SIG-M5 treated with dmso at 0.1 percent for 504 hours (cell line): ENCODE measurements around the gene DRAP1.

Experiments used
- DNase-seq: peaks from one replicate; lab custom pipeline; 2025; ENCODE audit not compliant: unreplicated experiment; lab: John Stamatoyannopoulos, UW

DRAP1 gene

DNA sequence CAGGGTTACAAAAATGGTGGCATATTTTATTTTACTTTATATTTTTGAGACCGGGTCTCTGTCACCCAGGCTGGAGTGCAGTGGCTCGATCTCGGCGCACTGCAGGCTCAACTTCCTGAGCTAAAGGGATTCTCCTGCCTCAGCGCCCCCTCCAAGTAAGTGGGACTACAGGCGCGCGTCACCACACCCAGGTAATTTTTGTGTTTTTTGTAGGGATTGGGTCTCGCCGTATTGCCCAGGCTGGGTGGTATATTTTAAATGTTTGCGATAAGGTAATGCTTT lies 18.4 kb upstream of the DRAP1 start:
- no peak for DNase-seq

DNA sequence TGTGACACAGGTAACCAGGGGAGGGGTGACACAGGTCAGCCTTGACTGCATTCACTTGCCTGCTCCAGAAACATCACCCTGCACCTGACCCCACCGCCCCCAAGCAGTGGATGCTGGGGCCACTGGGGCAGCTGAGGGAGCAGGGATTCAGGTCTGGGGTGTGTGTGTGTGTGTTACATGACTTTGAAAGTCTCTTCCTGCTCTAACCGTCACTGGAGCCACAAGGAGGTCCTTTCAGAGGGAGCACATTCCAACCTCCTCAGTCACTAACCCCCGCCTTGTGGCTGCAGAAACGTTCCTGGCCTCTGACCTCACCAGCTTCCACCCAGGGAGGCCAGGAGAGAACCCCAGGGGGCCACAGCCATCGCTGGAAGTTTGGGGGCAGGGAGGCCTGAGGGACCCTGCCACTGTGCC lies 16.2 kb upstream of the DRAP1 start:
- no peak for DNase-seq

DNA sequence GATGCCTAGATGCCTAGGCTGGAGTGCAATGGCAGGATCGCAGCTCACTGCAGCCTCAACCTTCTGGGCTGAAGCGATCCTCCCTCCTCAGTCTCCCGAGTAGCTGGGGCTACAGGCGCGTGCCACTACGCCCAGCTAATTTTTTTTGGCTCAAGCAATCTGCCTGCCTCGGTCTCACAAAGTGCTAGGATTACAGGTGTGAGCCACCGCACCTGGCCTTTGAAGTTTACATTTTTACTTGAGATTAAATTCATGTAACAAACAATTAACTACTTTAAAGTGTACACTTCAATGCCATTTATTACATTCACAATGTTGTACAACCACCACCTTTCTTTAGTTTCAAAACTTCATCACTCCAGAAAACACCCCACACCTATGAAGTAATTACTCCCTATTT lies 15.5 kb upstream of the DRAP1 start:
- DNase-seq = no peak

DNA sequence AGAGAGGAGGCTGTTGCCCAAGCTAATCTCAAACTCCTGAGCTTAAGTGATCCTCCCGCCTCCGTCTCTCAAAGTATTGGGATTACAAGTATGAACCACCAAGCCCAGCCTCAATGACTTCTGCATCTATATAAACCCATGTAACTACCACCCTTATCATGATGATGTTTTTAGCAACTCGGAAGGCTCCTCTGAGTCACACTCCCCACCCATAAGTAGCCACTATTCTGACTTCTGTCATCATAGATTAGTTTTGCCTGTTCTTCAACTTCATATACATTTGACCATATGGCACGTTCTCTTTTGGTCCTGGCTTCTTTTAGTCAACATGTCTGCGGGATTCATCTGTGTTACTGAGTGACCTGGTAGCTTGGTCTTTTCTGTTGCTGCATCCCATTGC lies 12.6 kb upstream of the DRAP1 start:
- no peak for DNase-seq

DNA sequence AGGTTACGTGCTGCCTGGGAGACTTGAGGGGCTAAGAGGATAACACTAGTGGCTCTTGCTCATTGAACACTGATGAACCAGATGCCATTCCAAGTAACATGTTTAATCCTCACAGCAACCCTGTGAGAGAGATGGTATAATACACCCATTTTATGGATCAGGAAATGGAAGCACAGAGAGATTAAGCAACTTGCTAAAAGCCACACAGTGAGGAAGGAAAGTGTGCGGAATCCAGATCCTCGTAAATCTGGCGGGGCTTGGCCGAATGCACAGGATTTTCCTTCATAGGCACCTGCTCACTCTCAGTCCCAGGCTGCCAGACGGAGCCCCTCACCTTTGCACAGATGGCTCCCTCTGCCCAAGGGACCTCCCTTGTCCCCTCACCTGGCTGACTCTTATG lies 11.3 kb upstream of the DRAP1 start:
- DNase-seq = no peak

DNA sequence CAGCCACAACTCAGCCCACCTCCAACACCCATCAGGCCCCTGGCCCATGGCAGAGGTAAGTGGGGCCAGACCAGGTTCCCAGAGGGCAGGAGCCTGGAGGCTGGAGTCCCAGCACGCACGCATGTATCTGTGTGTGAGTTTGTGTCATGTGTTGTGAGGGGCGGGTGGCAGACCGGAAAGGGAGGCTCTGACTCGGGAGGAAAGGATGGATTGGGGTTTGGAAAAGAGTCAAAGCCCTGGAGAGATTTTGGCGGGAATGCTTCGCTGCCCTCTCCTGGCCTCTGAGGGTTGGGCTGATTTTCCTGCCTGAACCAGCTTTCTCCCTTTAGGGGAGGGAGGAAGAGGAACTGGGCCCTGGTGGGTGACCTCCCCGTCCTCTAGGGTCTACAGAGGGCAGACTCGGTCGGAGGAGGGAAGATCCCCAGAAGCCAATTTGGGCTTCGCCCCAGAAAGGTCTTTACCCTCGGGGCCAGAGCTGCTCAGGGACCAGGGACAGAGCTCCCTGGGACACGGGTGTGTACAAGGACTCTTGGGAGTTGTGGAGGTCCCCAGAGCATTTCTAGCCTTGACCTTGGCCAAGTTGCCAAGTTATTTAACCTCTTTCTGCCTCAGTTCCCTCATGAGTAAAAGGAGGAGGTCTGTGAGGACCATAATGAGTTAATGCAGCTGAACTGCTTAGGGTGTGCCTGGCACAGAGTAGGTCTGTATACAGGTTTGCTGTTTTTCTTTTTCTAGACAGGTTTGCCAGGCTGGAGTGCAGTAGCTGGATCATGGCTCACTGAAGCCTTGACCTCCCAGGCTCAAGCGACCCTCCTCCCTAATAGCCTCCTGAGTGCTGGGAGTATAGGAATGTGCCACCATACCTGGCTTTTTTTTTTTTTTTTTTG lies 7.3 kb upstream of the DRAP1 start:
- no peak for DNase-seq

DNA sequence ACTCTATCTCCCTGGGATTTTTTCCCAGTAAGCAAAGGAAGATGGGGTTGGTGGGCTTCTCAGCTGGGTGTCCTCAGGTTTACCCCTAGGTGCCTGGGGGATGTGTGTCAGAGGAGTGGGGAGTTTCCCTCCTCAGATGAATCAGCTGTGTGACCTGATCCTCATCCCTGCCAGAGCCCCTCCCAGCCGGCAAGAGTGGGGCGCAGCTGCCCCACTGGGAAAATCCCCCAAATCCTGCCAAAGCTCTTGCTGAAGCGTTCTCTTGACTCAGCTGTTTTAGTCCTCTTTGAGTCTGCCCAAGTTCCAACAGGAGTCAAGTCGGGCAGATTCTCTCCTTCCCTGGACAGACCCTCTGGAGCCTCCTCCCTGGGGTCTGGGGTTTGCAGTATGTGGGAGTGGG lies 6.4 kb upstream of the DRAP1 start:
- no peak for DNase-seq

DNA sequence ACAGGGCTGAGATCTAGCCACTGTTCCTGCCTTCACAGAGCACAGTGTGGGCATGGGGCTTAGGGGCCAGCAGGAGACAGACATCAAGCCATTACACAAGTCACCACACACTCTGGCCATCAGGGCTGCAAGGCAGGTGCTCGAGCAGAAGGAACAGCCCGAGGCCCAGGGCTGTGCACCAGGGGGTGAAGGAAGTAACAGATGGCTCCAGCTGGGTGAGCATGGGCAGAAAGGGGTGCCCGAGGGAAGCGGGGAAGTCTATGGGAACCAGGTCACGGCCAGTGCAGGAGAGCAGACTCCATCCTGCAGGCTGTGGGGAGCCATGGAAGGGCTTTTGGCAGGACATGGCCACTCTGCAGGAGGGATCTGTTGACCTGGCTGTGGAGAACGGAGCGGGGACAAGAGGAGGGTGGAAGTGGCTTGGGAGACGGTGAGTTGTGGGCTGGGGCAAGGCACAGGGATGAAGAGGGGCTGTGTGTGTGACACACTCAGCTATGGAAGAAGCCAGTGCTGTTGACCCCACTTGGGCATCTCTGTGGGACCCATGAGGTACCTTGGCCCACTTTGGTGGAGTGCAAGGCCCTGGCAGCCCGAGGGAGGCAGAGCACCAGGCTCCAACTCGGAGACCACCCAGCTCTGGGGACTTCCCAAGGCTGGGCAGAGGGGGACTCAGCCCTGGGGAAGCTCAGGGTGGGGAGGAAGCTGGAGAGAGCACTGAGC lies 4.0 kb upstream of the DRAP1 start:
- no peak for DNase-seq

DNA sequence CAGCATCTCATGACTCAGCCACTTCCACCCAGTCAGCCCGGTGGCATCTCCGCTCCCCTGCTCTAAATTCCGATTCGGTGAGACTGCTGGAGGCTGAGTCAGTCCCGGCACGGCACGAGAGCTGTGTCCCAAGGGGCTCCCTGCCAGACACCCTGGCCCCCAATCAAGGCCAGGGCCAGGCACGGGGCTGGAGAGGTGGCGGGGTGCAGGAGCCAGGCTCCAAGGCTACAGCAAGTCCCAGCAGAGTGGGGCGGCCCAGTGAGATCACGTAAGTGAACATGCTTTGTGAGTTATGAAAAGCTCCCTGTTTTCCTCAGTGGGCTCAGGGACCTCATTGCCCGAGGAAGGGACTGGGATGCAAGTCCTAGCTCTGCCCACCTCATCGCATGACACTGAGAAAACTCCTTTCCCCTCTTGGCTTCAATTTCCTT lies 3.4 kb upstream of the DRAP1 start:
- peak; percentile 39 for DNase-seq

DNA sequence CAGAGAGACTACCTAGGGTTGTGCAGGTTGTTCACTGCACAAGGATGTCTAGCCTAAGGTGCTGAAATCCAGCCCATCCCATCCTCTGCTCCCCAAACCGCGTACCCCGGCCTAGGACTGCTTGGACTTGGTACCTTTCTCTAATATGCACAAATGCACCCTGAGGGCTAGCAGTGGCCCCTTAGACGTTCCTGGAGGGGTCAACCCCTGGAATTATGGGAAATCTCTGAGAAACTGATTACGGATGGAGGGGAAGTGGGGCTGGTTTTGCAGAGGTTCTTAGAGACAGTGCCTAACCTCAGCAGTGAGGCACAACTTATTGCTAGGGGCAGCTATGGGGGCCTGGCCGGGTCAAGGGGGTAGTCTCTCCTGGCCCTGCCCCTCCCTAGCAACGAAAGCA lies 2.8 kb upstream of the DRAP1 start:
- no peak for DNase-seq

DNA sequence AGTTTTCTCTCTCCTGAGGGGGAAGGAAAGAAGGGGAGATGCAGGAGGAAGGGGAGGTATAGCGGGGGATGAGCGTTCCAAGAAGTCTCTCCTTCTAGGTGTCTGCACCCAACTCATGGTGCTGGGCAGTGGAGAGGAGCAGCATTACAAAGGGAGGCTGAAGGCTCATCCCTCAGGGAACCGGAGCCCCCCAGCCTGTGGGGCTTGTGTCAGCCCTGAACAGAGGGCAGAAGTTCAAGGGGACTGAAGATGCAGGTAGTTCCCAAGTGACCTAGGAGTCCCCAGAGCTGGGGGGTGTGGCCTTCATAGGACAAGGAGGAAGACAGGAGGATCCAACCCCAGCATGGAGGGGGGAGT lies 2.2 kb upstream of the DRAP1 start:
- DNase-seq = no peak

DNA sequence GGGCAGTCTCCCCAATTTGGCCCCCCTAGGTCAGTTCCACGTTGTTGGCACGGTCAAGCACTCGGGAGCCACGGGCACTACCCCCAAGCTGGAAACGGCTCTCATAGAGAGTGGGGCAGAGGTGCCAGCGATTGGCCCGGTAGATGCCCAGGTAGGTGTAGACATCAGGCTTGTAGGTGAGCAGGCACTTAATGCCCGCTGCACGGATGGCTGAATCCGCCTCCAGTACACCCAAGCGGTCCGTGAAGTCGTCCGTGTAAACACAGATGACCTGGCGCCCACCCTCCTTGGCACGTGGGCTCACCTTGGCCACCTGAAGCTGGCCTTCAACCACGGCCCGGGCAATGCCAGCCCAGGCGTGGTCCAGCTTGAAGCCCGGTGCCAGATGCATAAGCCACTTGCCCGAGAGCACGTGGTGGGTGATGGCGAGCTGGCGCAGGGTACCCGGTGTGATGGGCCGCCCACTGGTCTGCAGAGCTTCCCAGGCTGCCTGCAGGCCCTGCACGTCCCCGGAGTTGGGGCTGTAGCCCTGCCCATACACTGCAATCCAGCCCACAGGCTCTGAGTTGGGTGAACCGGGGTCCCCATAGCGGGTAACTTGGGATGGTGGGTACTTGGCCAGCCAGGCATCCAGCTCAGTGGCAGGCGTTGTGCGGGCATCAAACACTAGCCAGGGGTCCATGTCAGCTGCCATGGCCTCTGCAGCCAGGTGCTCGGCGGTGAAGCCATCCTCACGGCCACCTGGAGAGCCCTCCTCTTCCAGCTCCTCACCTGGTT lies 1.6 kb upstream of the DRAP1 start:
- no peak for DNase-seq

DNA sequence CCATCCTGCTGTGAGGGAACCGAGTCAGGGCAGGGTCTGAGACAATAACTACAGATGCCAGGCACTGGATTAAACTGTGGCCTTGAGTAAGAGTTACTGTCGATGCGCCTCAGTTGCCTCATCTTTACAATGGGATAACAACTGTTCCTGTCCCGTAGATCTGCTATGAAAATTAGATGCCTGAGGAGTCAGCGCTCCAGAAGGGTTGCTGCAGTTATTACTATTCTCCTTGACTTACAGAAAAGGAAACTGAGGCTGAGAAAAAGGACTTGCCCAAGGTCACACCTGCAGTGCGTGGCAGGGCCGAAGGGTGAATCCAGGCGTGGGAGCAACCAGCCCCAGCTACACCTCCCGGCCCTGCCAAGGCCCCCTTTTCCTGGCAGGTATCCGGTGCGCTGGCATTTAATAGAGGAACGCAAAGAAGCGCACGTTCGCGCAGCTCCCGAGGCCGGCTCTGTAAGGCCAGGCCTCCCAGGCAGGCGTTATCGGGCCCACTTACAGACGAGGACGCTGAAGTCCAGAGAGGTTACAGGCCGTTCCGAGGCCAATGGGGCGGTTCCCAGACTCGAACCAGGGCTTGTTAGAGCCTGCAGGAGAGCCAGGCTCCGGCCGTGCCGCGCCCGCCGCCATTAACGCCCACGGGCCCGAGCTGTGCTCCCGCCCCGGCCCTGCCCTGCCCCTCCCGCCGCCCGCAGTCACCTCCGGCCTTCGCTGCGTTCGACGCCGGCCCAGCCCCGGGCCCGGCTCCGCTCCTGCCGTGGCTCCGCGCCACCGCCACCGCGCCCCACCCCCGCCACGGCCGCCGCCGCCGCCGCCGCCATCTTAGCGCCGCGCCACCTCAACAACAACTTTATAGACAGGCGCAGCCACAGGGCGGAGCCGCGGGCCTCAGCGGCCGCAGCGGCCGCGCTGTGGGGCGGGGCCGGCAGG lies 750 bp upstream of the DRAP1 start, which contains the start of gene C11orf68:
C11orf68 (minus strand) TSS at position 852 of the 930 bp plus-strand sequence; CDS start at position 821, 31 bp downstream.
- DNase-seq = no peak

DNA sequence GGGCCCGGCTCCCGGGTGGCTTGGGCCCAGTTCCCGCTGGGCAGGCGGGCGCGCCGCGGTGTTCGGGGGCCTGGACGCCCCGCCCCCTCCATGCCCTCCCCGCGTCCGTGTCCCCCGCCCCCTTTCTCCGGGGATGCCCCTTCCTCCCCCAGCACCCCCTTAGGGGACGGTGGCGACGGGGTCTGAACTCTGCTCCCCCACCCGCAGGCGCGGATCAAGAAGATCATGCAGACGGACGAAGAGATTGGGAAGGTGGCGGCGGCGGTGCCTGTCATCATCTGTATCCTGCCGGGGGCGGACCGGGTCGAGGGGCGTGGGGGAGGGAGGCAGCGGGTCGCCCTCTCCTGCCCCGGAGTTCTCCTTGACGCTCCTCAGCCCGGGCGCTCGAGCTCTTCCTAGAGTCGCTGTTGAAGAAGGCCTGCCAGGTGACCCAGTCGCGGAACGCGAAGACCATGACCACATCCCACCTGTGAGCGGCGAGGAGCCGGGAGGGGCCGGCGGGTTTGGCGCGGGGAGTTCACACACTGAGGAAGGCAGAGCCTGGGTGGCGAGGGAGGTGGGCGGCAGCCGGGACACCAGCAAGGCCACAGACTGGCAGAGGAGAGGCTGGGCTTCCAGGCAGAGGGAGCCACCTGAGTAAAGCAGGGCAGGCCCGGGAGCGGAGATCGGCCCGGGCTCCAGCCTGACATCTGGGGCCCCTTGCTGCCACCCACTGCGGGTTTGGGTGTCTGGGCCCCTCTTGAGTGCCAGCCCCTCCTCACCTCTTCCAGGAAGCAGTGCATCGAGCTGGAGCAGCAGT lies 546 bp downstream of the DRAP1 start:
- peak; percentile 15 for DNase-seq

DNA sequence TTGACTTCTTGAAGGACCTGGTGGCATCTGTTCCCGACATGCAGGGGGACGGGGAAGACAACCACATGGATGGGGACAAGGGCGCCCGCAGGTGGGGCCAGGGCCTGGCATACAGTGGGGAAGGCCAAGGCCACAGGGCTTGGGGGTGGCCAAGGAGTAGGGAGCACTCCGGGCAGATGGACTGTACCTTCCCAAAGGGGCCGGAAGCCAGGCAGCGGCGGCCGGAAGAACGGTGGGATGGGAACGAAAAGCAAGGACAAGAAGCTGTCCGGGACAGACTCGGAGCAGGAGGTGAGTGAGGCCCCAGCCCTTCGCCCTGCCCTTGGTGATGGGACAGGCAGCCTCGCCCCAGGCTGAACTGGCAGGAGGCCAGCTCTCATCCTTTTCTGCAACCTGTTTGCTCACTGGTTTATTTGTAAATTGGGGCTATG lies 1.2 kb downstream of the DRAP1 start:
- DNase-seq = no peak

DNA sequence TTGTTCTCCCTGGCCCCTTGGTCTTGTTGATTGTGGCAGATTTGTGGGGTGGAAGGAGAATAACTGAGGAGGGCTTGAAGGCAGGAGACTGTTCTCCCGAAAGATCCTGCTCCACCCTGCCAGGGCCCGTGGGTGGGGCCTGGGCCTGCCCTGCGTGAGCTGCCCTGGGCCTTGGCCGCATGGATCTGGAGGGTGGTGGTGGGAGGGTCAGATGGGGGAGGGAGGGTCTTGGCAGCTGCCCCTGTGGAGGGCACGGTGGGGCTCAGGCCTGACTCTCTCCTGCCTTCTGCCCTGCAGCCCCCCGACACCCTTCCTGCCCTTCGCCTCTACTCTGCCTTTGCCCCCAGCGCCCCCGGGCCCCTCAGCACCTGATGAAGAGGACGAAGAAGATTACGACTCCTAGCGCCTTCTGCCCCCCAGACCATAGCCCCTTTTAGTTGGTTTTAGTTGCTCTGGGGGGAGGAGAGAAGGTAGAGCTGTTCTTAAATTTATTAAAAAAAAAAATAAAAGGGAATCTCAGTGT lies 1.9 kb downstream of the DRAP1 start:
- DNase-seq = no peak

DNA sequence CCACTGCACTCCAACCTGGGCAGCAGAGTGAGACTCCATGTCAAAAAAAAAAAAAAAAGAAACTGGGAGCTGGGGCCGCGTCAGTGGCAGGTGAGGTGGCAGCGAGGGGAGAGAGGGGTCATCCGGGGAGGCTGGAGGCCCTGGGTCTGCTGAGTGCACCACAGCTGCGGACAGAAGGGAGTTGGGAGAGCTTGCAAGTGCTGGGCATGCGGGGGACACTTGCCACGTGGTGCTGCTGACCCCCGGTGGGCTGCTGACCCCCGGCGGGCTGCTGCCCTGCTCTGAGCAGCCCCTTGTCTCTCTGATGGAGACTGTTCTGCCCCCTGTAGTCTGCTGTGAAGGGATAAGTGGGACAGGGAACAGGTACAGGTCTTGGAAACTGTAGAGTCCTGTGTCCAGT lies 2.6 kb downstream of the DRAP1 start:
- DNase-seq = no peak

DNA sequence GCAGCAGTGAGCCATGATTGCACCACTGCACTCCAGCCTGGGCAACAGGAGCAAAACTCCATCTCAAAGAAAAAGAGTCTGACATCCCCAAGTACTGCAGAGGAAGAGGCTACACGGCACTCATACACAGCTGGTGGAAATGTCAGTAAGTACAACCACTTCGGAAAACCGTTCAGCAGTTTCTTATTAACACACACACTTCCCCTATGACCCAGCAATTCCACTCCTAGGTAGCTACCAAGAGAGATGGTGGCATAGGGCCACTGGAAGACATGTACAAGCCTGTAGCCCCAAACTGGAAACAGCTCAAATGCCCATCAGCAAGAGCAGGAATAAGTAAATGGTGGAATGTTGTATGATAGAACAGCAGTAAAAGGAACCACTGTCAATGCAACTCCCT lies 3.3 kb downstream of the DRAP1 start:
- DNase-seq = no peak

DNA sequence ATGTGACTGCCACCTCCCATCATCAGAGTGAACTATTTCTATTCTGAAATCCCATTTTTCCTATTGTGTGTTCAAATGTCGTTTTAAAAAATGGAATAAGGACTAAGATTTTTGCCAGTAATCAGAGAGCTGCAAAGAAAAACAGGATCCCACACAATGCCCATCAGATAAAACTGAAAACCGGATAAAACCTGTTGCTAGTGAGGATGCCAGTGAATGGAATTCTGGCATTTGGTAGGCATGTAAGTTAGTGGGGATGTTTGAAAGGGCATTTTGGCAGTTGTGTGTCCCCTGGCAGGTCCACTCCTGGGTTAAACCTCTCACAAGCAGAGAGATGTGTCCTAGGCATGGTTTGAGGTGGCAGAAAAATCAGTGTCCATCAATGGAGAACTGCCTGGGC lies 6.2 kb downstream of the DRAP1 start:
- no peak for DNase-seq
